Measurements from ENCODE around the gene KCNJ16.

GRCh38 chr17:70041540-70041939 lies 33.5 kb upstream of the KCNJ16 start:
- no peak for TF ChIP-seq EZH2phosphoT487 (IDR thresholded peaks at IDR 0.05; ENCODE audit: insufficient read depth, low read depth)
- TF ChIP-seq EZH2 (IDR thresholded peaks at IDR 0.05; ENCODE audit: insufficient read depth, poor library complexity, severe bottlenecking), result no peak
